ENCODE data around the gene DAB1. TPM values are rescaled to one million over a fixed set of nuclear protein-coding genes. Genes with fewer than 3 reads are reported as not detected.

Gene DAB1
- total RNA-seq, 4 donors from 2014 or later = 0.48 to 1.1 (median 0.70) TPM

- ATAC-seq (ENCODE audit: low FRiP score) = no peak
- TF ChIP-seq CTCF (IDR thresholded peaks at IDR 0.05) = no peak
- no peak for DNase-seq (ENCODE audit: low spot score)
These were observed 20.7 kb downstream of the DAB1 start for GRCh38 chr1:57403201-57403600.

- no peak for DNase-seq (ENCODE audit: low spot score)
- TF ChIP-seq CTCF (IDR thresholded peaks at IDR 0.05) = no peak
- no peak for ATAC-seq (ENCODE audit: low FRiP score)
These were observed 22.2 kb downstream of the DAB1 start for GRCh38 chr1:57401671-57402070.

GRCh38 chr1:57400048-57400447, 23.8 kb downstream of the DAB1 start:
- TF ChIP-seq CTCF (IDR thresholded peaks at IDR 0.05) = no peak
- DNase-seq (ENCODE audit: low spot score) (no peak), ATAC-seq (ENCODE audit: low FRiP score) (no peak)

GRCh38 chr1:57393058-57393584, 30.7 kb downstream of the DAB1 start:
- no peak for TF ChIP-seq CTCF (IDR thresholded peaks at IDR 0.05)
- DNase-seq (ENCODE audit: low spot score) = no peak
- ATAC-seq (ENCODE audit: low FRiP score) = no peak

DNA sequence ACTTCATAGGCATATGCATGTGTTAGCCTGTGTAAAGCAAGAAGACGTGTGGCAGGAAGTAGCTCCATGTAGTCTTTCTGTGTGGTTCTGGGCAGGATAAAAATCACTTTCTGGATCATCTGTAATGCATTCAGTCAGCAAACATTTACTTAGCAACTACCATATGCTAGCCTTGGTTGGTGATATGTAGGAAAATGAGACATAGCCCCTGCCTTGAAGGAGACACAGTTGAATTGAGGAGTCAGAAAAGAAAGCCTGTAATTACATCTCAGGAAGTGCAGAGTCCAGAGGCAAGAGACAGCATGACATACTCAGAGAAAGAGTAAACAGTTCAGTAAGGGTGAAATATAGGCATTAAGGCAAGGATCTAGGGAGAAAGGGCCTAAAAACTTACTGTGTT, 38.5 kb downstream of the DAB1 start:
- TF ChIP-seq CTCF (IDR thresholded peaks at IDR 0.05) = no peak
- ATAC-seq (ENCODE audit: low FRiP score) (no peak), DNase-seq (ENCODE audit: low spot score) (no peak)

GRCh38 chr1:57384901-57385300, 39.0 kb downstream of the DAB1 start:
- DNase-seq (ENCODE audit: low spot score) (no peak), ATAC-seq (ENCODE audit: low FRiP score) (no peak)
- TF ChIP-seq CTCF (IDR thresholded peaks at IDR 0.05) = no peak

GRCh38 chr1:57384284-57384683, 39.6 kb downstream of the DAB1 start:
- ATAC-seq (ENCODE audit: low FRiP score) = no peak
- no peak for DNase-seq (ENCODE audit: low spot score)
- no peak for TF ChIP-seq CTCF (IDR thresholded peaks at IDR 0.05)

All from omental fat pad (tissue), 4 donors.